ENCODE measurements around the gene RNF44.
A peak's percentile ranks its signal among the peaks of the same experiment; 100 is the strongest.

The RNF44 gene

DNA sequence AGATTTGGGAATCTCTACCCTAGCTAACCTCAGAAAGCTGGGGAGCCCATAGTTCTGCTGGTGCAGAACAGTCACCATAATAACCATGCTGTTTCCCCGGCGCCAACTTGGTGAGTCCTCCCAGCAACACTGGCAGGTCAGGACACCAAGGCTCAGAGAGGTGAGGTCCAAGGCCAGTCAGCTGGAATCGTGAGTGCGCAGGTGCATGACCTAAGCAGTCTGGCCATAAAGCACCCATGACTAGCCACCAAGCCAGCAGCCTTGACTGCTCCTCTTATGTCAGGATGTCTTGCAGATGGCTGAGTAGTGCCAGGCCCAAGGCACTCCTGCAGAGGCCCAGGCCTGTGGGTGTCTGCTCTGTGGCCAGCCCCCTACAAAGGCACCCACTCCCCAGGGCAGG, 2.6 kb downstream of the RNF44 start:
- DNase-seq = no peak

DNA sequence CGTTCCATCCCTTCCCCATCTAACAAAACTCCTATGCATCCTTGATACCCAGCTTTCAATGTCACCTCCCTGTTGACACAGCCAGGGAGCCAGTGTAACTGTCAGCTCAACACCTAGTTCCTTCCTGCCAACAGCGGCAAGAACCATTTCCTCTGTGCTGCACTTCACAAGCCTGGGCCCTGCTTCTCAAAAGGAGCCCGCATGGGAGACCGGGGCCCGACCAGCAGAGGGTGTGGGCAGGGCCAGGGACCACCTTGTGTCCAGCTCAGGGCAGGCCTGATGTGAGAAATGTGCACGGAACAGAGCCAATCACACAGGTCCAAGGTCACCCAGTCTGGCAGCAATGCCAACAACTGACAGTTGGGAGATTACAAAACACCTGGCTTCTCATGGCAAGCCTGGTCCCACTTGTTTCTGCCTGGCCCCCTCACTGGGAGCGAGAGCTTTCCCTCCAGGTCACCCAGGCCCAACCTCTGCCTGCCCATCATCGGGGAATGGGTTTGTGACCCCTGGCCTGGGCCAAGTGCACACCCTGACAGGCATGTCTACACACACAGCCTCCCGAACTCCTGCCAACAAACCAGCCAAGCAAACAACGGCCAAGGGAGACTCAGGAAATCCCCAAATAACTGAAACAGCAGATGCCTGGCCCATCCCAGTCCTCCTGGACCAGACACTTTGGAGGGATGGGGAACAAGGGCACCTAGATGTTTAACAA, 3.1 kb downstream of the RNF44 start:
- peak; percentile 44 for DNase-seq

DNA sequence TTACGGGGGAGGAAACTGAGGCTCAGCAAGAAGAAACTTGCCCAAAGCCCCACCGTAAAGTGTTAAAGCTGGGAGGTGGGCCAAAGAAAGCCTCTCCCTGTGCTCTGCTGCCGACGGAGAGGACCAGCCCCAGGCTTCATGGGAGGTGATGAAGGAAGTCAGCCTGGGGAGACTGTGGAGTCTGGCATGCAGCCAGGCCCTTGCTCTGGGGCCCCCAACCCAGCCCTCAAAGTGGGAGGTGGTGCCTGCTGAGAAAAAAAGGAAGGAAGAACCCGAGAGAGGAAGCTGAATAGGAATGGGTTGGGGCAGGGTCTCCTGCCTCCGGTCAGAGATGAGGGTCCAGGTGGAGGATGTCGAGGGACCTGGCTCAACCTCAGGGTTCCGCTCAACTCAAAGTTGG, 3.8 kb downstream of the RNF44 start:
- DNase-seq = no peak

DNA sequence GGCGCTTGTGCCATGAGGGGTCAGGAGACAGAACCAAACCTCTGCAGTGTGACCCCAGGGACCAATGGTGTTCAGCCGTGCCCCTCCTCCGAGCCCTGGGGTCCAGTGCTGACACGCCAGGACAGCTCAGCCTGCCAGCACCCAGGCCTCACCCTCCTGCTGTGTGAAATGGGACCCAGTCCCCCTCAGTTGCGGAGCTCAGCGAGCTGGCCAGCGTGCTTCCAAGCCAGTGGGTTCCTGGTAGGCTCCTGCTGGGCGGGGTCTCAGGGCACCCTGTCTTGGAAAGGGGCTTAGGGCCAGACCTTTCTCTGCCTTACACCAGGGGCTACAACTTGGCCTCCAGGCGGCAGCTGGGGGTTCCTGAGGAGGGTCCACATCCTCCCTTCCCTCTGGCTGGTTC, 4.4 kb downstream of the RNF44 start:
- DNase-seq = no peak

DNA sequence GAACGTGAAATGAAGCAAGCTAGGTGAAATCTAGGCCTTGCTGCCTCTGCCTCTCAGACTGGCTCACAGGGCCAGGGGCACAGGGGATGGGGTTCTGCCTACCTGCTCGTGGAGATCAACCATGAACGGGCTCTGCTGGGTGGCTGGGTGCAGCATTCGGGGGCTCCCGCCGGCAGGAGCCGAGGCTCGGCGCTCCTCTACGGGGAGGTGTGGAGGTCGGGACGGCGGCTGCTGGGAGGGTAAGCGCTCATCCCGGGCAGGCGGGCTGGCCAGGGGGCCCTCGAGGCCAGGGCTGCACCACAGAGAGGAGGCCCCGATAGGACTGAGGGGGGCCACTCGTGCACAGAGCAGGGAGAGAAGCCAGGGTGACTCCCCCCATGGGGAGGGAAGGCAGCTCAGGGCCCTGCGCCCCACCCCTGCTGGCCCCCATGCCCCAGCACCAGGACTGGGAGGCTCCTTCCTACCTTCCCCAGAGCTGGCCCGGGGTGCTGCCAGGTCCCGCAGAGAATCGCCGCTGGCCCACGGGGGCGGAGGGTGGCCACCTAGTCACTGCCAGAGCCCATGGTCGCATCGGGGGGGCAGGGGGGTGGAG, 5.2 kb downstream of the RNF44 start:
- DNase-seq = no peak

DNA sequence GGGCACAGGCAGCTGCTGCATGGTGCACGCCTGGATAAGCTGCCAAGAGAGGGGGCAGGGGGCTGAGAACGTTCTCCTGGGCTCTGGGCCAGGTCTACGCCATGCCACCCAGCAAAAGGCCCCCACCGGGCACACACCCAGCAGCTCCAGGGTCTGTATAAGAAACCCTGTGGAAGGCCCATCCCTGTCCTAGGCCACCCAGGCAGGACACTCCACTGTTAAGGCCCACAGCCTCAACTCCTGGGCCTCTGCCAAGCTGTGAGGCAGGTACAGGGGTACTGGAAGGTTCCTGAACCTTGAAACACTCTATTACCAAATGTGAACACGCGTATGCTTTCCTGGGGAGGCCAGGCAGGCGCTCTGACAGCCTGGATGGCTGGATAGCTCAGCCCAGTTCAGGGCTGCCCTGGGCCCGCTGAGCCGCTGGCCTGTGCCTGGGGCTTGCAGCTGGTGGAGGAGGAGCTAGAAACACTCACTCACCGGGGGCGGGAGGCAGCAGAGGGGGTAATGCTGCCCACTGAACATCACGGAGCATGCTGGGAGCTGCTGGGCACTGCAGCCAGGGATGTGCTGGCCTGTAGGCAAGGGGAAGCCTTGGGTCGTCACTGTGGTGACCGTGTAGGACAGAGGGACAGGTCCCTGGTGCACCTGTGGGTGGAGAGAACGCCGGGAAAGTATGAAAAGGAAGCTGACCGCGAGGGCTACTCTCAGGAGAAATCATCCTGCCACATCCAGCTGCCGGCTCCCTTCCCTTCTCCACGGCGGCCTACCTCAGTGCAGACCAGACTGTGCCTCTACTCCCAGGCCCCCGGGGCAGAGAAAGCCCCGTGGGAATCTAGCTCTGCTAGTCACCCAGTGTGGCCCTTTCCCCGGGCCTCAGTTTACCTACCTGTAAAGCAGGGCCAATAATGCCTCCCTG, 6.0 kb downstream of the RNF44 start:
- DNase-seq = no peak

DNA sequence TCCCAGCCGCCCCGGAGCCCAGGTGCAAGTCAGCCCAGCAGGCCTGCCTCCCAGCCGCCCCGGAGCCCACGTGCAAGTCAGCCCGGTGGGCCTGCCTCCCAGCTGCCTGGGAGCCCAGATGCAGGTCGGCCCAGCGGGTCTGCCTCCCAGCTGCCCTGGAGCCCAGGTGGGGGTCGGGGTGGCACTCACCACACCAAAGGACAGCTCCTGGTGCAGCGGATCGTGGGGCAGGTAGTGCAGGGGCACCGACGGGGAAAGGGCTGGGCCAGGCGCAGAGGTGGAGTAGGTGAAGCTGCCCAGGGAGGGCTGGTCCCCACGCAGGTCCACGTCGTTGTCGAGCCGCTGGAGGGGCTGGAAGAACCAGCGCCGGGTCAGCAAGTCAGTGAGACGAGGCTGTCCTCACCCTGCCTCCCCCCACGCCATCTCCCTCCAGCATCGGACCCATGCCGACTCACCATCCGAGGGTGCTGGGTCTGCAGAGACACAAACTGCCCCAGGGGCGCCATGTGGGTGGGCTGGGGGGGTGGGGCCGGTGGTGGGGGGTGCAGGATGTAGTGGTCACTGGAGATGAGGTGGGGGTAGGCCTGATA, 6.7 kb downstream of the RNF44 start:
- DNase-seq = no peak

DNA sequence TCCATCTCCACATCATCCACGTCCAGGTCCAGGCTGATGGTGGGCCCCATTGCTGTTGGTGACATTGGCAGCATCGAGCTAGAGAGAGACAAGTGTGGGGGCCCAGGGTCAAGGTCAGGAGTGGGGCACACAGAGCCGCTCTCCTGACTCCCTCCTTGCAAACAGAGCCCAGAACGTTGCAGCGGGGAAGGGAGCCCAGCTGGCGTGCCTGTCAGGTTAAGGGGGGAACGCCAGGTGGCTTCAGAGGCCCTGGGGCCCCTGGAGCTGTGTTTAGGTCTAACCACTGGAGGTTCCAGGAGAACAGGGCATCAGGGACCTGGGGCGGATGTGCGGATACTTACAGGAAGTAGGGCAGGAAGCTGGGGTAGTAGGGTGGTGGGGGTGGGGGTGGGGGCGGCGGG, 7.5 kb downstream of the RNF44 start:
- no peak for DNase-seq

DNA sequence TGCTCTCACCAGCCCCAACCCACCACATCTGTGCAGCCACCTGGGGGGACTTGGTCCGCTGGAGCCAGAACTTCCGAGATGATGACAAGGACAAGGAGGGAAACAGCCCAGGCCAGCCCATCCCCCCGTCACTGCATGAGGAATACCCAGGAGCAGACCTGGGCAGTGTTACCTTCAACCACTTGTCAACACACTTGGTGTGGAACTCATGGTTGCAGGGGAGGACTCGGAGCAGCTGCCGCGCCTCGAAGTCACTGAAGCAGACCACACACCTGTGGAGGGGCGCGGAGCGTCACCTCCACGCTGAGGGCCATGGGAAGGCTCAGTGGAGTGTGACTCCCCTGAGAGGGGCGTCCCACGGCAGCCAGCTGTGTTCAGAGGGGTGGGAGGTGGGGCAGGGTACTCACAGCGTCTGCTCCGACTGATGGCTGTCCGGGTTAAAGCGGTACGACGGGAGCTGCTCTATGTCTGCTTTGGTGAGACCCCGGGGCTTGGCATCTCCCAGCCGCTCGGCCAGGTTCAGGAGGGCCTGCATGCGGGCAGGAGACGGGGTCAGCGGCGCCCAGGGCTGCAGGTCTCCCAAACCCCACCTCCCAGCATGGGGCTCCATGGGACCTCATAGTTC, 8.0 kb downstream of the RNF44 start:
- no peak for DNase-seq

DNA sequence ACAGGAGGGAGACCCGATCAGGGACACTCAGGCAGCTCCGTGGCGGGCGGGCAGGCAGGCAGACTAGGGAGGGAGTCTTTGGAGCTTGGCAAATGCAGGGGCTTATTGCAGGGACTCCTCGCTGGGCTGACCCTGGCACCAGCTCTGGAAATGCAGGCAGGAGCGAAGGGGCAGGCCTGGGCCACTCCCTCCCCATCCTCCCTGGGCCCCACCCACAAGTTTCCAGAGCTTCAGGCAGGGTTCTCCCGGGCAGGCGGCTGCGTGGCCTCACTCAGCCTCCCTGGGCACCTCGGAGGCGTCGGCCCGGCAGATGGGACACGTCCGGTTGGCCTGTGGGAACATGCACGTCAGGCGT, 8.5 kb downstream of the RNF44 start:
- no peak for DNase-seq

DNA sequence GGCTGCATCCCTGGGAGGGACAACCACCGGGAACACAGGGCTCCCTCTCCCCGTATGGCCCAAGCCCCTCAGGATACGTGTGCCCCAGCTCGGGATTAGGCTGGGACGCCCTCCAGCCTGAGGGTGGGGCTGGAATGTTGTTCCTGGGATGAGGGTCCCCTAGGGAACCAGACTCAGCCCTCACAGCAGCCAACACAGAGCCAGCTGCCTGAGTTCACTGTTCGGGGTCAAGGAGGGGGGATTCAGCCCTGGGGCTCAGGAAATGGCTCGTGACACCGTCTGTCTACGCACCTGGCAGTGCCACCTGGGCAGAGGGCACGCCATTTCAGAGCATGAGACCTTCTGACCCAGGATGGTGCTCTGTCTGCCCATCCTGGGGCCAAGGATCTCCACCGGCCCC, 8.9 kb downstream of the RNF44 start:
- DNase-seq = no peak

DNA sequence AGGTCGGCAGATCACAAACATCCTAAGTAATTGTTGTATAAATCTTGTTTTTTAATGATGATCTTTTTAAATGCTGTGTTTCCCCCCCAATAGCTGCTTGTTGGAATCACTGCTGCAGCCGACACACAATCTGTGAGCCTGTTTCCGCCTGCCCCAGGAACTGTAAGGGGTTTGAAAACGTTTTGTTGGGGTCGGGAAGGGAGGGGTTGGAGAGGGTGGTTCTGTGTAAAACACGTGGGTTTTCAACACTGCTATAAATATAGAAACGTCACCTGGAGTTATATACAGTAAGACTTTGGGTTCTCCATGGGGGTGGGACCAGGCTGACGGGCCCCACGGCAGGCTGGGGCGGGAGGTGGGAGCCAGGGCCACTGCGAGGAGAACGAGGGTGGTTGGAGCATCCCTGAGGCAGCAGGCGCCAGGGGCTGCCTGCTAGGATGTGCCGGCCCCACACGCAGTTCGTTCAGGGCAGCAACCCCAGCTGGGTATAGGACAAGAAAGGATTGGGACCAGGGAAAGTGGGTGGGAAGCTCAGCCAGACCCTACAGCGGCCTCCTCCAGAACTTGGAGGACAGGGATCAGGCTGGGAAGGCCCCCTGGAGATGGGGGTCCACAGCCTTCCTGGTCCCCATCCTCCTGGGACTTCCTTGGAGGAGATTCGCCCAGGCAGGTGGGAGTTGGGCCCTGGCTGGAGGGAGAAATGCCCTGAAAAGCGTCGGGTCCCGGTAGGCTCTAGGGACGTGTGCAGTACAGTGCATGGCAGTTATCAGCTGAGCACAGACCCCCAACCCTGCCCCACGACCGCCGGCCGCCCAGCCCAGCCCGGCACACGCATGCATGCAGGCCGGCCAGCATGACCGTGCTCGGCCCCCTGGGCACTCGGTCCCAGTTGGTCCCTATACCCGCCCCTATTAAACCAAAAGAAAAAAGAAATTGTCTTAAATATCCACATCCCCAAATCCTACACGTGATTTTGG, 9.7 kb downstream of the RNF44 start:
- DNase-seq = no peak

DNA sequence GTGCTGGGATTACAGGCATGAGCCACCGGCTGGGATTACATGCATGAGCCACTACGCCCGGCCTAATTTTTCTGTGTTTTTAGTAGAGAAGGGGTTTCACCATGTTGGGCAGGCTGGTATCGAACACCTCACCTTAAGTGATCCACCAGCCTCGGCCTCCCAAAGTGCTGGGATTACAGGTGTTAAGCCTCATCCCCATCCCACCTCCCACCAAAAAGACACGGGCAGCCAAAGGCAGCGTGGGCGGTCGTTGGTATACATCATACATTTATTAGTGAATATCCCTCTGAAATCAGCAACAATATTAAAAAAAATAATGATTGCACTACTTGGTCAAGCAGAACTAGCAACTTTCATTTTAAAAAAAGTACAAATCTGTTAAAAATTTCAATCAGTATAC, 10.7 kb downstream of the RNF44 start:
- no peak for DNase-seq

DNA sequence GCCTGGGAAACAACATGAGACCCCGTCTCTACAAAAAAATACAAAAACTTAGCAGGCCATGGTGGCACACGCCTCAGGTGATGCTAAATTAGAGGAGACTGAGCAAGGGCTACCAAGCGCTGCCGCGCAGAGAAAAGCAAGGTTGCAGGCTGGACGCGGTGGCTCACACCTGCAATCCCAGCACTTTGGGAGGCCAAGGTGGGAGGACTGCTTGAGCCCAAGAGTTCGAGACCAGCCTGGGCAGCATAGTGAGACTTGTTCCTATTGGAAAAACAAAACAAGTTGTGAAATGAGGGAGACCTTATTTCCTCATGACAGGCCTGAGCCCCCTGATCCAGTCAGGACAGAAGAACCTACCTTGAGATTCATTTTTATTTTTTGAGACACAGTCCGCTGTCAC, 11.5 kb downstream of the RNF44 start:
- no peak for DNase-seq

DNA sequence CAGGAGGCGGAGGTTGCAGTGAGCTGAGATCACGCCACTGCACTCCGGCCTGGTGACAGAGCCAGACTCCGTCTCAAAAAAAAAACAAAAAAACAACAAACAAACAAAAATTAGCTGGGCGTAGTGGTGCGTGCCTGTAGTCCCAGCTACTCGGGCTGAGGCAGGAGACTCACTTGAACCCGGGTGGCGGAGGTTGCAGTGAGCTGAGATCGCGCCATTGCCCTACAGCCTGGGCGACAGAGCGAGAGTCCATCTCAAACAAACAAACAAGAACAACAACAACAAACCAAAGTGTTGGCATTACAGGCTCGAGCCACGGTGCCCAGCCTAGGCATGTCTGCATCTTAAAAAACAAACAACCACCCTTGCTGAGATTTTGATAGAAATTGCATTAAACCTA, 12.2 kb downstream of the RNF44 start:
- DNase-seq = no peak

DNA sequence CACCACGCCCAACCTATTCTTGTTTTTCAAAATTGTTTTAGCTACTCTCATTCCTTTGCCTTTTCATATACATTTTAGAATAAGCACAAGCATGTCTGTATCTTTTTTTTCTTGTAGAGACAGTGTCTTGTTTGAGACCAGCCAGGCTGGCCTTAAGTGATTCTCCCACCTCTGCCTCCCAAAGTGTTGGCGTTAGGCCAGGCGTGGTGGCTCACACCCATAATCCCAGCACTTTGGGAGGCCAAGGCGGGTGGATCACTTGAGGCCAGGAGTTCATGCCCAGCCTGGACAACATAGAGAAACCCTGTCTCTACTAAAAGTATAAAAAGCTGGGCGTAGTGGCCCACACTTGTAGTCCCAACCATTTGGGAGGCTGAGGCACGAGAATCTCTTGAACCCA, 13.1 kb downstream of the RNF44 start:
- DNase-seq = no peak

DNA sequence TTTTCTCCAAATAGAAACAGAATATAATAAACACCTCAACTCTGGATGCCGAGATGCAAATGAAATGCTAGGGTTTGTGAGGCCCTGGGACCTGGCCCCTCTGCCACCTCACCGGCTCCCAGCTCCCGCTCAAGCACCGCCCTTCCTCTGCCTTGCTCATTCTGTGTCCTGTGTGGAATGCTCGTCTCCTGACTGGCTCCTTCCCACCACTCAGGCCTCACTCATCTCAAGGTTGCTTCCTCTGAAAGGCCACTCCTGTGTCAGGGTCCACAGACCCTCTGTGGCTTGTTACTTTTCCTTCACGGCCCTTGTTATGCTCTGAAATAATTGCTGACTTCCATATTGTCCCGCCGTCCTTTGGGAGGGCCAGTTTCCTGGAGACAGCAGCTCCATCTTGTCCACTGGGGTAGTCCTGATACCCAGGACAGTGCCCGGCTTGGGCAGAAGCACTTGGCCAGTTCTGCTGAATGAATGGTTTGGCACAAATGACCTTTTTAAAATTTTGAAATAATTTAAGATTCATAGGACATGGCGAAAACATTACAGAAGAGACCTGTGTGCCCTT, 15.4 kb downstream of the RNF44 start:
- DNase-seq = no peak

DNA sequence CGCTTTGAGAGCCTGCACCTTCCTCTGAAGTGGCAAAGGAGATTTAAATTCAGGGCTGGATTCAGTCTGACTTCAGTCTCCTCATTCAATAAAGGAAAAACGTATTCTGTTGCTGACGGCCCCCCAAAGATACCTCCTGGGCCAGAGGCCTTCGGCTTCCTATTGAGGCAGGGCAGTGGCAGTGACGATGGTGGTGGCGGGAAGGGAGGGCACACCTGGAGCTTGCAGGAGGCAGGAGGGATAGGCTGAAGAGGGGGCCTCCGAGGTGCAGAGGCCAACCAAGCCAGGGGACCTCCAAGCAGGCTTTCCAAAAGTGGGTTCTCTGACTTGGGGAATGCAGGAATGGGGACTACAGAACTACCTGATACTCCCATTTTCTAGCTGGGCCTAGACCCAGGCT, 15.9 kb downstream of the RNF44 start:
- DNase-seq = no peak

DNA sequence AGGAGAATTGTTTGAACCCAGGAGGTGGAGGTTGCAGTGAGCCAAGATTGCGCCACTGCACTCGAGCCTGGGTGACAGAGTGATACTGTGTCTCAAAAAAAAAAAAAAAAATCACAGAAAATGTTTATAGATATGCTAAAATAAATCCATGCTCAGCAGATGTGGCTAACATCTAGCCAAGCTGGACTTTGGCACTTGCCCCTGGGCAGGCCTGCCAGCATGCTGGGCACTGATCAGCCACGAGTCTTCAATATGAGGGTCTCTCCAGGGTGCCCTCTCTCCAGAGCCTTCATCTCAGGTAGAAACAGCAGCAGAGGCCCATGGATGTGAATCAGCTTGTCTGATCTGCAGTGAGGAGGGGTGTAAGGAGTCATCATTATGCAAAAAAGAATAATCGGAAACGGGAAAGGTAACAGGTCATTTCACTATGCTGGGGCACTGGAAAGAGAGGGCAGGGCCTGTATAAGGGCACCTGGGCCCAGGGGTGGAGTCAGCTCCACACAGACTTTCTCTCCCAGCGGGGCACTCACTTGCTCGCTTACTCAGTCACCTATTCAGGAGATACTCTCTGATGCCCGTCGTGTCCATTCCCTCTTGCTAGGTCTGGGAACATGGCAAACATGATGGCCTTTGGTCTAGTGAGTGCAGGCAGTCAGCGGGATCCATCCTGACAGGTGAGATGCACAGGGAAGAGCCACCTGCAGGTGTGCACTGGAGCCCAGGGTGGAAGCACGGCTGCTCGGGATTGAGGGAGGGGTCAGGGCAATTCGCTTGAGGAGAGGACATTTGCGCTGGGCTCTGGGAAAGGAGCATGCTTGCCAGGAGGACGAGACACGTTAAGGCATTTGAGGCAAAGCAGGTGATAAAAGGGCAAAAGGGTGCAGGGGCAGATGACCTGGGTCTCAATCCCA, 17.1 kb downstream of the RNF44 start:
- no peak for DNase-seq

DNA sequence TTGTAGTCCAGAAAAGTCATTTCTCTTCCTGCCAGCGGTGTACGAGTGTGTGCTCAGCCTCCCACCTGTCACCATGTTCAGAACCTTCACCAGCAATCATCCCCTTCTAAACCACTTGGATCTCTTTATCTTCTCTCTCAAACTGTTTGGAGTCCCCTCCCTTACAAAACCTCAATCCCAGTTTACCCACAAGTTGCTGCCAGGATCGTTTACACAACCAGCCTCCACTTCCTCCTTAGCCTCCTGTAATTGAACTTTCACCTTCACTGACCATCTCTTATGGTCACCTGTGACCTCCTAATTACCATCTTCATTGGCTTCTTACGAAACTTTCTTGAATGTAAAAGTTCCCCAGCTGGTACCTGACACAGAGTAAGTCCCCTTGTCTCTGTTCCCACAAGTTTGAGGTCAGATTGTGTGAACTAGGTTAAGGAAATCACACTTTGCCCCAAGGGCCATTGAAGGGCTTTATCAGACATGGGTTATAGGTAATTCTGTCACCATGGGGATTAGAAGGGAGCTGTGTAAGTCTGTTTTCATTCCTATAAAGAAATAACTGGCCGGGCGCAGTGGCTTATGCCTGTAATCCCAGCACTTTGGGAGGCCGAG, 20.0 kb downstream of the RNF44 start:
- no peak for DNase-seq
